GM12892 (cell line): ENCODE results near the gene INF2.

Experiments
- POLR2A ChIP-seq: IDR thresholded peaks from 2 replicates; pipeline ENCODE4 v1.6.1; 2011; ENCODE audit warnings: low read depth, low read length, control low read depth
- POLR2AphosphoS5 ChIP-seq: IDR thresholded peaks from 2 replicates; pipeline ENCODE4 v1.6.1; 2011; ENCODE audit warnings: low read depth, low read length, control low read depth

- no peak for TF ChIP-seq POLR2A
- no peak for TF ChIP-seq POLR2AphosphoS5
Observed at GRCh38 chr14:104770851-104771272, 81.4 kb downstream of the INF2 start.
